Natural killer cell treated with Interleukin-12 subunit alpha and Interleukin-12 subunit beta and Interleukin-15 and Interleukin-18, amount 100 ng/mL, for 72 hours (primary cell): ENCODE results near the gene SAFB2. TPM values are rescaled to one million over a fixed set of nuclear protein-coding genes. Genes with fewer than 3 reads are reported as not detected.

ENCODE experiments used
- ATAC-seq, 2 donors: fragments of 150-1000 bp; cut with Tn5 transposase in 1 of 2; sonication (Bioruptor Pico), chemical (Tn5 transposase) in 1 of 2; 2 replicates each; pipeline ENCODE4 v1.10.0; 2021
- DNase-seq: peaks from one replicate; pipeline ENCODE4 v3.0.0; 2022; ENCODE audit warnings: low spot score
- H3K27ac Mint-ChIP-seq, 2 donors: 1 replicate in 1 of 2; 2 replicates in 1 of 2; pipeline ENCODE4 v1.8.0; 2022; ENCODE audit warnings: mixed read lengths in 2 of 2, mild to moderate bottlenecking in 1 of 2, moderate library complexity in 1 of 2
- H3K27me3 Mint-ChIP-seq, 2 donors: 1 replicate in 1 of 2; 2 replicates in 1 of 2; pipeline ENCODE4 v1.8.0; 2022; ENCODE audit warnings: mixed read lengths in 2 of 2
- H3K36me3 Mint-ChIP-seq: one replicate; pipeline ENCODE4 v1.8.0; 2022; ENCODE audit warnings: mixed read lengths
- H3K4me1 Mint-ChIP-seq, 2 donors: 1 replicate in 1 of 2; 2 replicates in 1 of 2; pipeline ENCODE4 v1.8.0; 2022; ENCODE audit warnings: low read depth in 2 of 2, mixed read lengths in 2 of 2, mild to moderate bottlenecking in 1 of 2
- H3K4me3 Mint-ChIP-seq: one replicate; pipeline ENCODE4 v1.8.0; 2022; ENCODE audit warnings: mixed read lengths
- H3K9me3 Mint-ChIP-seq: 2 replicates; pipeline ENCODE4 v1.8.0; 2022; ENCODE audit warnings: mixed read lengths
- total RNA-seq, 2 donors: library from RNA; stranded (reverse); gene quantifications; one replicate each; pipeline ENCODE4 v1.2.3, GENCODE V29; 2022

The SAFB2 gene
- total RNA-seq, 2 donors from 2014 or later = 116 to 204 TPM

DNA sequence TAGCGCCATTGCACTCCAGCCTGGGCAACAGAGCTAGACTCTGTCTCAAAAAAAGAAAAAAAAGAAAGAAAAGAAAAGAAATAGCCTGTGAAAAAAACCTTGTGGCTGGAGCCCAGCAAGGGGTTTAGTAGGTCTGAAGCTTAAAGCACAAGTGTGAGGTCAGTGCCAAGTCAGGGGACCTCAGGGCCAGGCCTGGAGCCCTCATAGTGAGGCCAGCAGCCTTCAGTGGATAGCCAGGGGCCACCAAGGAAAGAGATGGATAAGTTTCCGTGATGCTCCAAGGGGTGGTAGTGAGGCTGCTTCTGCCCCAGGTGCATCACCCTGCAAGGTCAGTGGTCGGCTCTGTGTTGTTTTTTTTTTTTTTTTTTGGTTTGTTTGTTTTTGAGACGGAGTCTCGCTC, 67.7 kb downstream of the SAFB2 start:
- peaks cover 19 to 43% of the 10 kb centered on the region in 2 donors for H3K27me3 Mint-ChIP-seq
- ATAC-seq = no peak
- H3K9me3 Mint-ChIP-seq = no peaks in the 10 kb centered on the region
- no peaks in the 10 kb centered on the region for H3K36me3 Mint-ChIP-seq
- H3K27ac Mint-ChIP-seq = no peak overlapping the region
- H3K4me3 Mint-ChIP-seq = no peak overlapping the region
- H3K4me1 Mint-ChIP-seq = no peaks in the 10 kb centered on the region
- no peak for DNase-seq

DNA sequence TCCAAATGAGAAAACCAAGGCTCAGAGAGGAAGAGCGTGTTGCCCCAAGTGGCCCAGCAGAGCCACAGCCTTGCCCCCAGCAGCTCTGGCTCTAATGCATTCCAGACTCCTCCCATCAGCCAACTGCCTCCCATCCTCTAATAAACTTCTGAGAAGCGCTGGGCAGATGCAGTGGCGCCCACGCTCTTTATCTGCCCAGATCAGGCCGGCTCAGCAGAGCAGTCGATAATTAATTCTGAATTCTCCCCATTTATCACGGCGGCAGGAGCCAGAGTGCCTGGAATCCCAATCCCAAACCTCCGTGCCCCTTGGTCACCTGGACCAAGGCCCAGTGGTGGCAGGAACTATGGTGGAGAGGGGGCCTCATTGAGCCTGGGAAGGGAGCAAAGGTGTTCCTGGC, 68.7 kb downstream of the SAFB2 start:
- H3K9me3 Mint-ChIP-seq = no peaks in the 10 kb centered on the region
- H3K4me1 Mint-ChIP-seq = no peaks in the 10 kb centered on the region
- H3K4me3 Mint-ChIP-seq = no peak overlapping the region
- no peak overlapping the region for H3K27ac Mint-ChIP-seq
- H3K36me3 Mint-ChIP-seq = no peaks in the 10 kb centered on the region
- ATAC-seq (no peak), DNase-seq (no peak)
- peaks cover 24 to 50% of the 10 kb centered on the region in 2 donors for H3K27me3 Mint-ChIP-seq

DNA sequence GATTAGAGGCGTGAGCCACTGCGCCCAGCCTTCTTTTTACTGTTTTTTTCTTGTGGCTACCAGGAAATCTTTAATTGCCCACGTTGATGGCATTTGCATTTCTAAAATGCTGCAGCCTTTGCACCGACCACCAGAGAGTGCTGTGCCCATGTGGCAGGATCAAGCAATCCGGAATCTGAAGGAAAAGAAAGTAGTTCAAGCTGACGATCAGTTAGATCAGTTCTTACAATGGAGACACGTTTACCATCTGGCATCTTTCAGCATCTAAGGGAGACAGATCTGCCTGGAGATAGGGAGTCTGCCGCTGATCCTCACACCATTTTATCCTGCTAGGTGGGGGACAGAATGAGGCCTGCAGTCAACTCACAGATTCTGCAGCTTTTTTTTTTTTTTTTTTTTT, 74.7 kb downstream of the SAFB2 start:
- Mint-ChIP-seq H3K36me3 (no peaks in the 10 kb centered on the region), H3K9me3 (no peaks in the 10 kb centered on the region), H3K4me1 (no peaks in the 10 kb centered on the region), H3K27ac (no peak overlapping the region), H3K4me3 (no peak overlapping the region), H3K27me3 (peaks cover 19 to 27% of the 10 kb centered on the region in 2 donors)
- ATAC-seq (no peak), DNase-seq (no peak)

DNA sequence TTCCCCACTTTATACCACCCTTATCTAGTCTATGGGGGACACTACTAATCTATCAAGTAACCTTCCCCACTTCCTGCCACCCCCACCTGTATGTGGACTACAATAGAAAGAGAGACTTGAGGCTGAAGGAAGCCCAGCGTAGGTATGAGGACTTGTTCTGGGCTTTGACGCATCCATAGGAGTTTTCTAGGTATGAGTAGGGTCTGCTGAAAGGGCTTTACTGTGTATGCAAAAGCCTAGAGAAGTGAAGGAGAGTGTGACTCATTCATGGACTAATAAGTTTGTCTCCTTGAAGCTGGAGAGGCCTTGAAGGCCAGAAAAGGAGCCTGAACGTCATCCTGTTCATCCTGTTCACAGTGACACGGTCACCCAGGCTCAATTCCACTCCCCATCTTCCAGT, 76.6 kb downstream of the SAFB2 start:
- Mint-ChIP-seq H3K9me3 (no peaks in the 10 kb centered on the region), H3K36me3 (no peaks in the 10 kb centered on the region), H3K27ac (no peak overlapping the region), H3K27me3 (peaks cover 9 to 15% of the 10 kb centered on the region in 2 donors), H3K4me3 (no peak overlapping the region), H3K4me1 (no peaks in the 10 kb centered on the region)
- DNase-seq = no peak
- ATAC-seq = no peak

DNA sequence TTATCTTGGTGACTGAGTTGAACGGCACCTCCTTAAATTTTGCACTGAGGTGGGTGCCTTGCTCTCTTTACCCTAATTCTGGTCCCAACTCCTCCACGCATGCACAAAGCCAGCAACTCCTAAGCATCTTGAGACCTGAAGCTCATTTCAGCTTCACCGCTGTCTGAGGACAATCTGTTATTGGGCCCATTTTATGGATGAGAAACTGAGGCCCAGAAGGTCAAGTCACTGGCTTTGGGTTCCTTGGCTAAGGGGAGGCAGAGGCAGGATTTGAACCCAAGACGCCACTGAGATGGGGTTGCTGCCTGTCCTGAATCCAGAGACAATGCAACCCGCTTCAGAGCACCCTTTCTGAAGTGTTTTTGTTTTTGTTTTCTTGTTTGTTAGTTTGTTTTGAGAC, 77.5 kb downstream of the SAFB2 start:
- Mint-ChIP-seq H3K27ac (no peak overlapping the region), H3K4me1 (no peaks in the 10 kb centered on the region), H3K4me3 (no peak overlapping the region), H3K9me3 (no peaks in the 10 kb centered on the region), H3K36me3 (no peaks in the 10 kb centered on the region), H3K27me3 (peaks cover 7 to 9% of the 10 kb centered on the region in 2 donors)
- ATAC-seq = no peak
- DNase-seq = no peak

DNA sequence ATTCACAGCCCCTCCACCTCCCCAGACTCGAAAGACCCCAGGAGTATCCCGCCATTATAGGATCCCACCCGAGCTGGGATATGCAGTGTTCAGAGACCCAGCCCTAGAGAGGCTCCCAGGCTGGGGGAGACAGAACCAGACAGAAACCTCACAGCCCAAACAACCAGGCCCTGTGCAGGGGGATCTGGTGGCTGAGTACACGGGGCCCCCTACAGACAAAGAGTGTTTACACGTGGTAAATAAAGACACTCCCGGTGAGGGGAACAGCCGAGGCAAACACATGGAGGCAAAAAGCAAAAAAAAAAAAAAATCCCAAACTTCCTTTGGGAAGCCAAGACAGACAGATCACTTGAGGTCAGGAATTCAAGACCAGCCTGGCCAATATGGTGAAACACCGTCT, 79.9 kb downstream of the SAFB2 start:
- Mint-ChIP-seq H3K27me3 (peaks cover 0 to 6% of the 10 kb centered on the region in 2 donors), H3K4me3 (no peak overlapping the region), H3K36me3 (no peaks in the 10 kb centered on the region), H3K4me1 (no peaks in the 10 kb centered on the region), H3K27ac (no peak overlapping the region), H3K9me3 (no peaks in the 10 kb centered on the region)
- DNase-seq (no peak), ATAC-seq (no peak)

DNA sequence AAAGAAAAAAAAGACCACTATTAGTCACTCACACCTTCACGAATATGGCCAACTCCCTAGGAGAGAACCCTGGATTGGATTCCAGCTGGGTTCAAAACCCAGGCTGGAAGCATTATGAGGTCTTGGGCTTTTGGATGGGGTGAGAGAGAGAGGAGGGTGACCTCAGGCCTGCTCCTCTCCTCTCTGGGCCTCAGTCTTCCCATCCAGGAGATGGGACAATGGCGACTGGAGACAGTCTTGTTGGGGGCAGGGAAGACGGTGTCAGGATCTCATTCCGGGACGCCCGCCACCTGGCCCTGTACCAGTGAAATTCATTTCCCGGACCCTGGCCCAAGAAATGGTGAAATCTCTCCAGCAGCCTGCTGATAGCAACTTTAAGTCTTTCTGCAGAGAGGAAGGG, 81.1 kb downstream of the SAFB2 start:
- Mint-ChIP-seq H3K27ac (no peak overlapping the region), H3K27me3 (peaks cover 0 to 7% of the 10 kb centered on the region in 2 donors), H3K4me1 (no peaks in the 10 kb centered on the region), H3K4me3 (no peak overlapping the region), H3K36me3 (no peaks in the 10 kb centered on the region), H3K9me3 (no peaks in the 10 kb centered on the region)
- ATAC-seq = no peak
- DNase-seq = no peak

DNA sequence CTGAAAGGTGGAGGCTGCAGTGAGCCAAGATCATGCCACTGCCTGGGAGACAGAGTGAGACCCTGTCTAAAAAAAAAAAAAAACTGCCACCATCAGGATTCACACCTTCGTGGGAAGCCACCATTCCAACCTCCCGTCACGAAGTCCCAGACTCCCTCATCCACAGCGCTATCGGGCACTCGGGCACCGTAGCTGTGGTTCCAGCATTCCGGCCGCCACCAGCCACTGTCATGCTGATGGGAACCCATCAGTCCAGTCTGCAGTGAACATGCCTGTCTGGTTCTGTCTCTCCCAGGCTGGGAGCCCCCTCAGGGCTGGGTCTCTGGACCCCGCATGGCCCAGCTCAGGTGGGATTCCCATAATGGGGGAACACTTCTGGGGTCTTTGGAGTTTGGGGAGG, 82.4 kb downstream of the SAFB2 start:
- Mint-ChIP-seq H3K9me3 (peaks cover under 1% of the 10 kb centered on the region), H3K27me3 (peaks cover 9 to 14% of the 10 kb centered on the region in 2 donors), H3K36me3 (peaks cover 2% of the 10 kb centered on the region), H3K4me1 (no peaks in the 10 kb centered on the region), H3K4me3 (no peak overlapping the region), H3K27ac (no peak overlapping the region)
- ATAC-seq = no peak
- DNase-seq = no peak

DNA sequence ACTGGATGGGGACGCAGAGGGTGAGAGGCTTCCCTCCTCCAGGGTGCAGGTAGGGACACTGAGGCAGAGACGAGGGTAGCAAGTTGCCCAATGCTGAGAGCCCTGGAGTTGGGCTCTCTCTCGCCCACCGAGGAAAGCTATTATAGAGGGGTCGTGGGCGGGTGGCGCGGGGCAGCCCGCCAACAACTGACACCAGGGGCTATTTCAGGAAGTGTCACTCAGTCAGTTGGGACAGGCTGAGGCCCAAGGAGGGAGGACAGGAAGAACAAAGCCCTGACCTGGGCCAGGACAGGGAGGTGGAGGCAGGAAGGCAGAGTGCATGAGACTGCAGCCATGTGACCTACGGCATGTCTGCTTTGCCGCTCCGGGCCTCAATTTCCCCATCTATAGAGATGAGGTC, 84.7 kb downstream of the SAFB2 start:
- DNase-seq (no peak), ATAC-seq (peak in 1 of 2 donors; percentile 32)
- no peak overlapping the region for H3K27ac Mint-ChIP-seq
- H3K9me3 Mint-ChIP-seq = peaks cover 5% of the 10 kb centered on the region
- H3K4me3 Mint-ChIP-seq = no peak overlapping the region
- peaks cover 15 to 18% of the 10 kb centered on the region in 2 donors for H3K27me3 Mint-ChIP-seq
- H3K4me1 Mint-ChIP-seq = no peaks in the 10 kb centered on the region
- H3K36me3 Mint-ChIP-seq = peaks cover 10% of the 10 kb centered on the region

Other genes with a start within 250 kb of the SAFB2 start
- not detected for gene ZNRF4, start 167.4 kb downstream of the SAFB2 start, total RNA-seq
- 1 to 10 TPM in 1 of 2 donors, under 1 TPM in 1; 0.57 to 2.6 TPM for gene TINCR, start 54.8 kb downstream of the SAFB2 start, total RNA-seq
- gene SAFB, start 307 bp upstream of the SAFB2 start, total RNA-seq = 100 to 1,000 TPM; 126 to 190 TPM
- 10 to 100 TPM; 40.7 to 41.4 TPM for gene MICOS13, start 57.7 kb upstream of the SAFB2 start, total RNA-seq
- 1 to 10 TPM; 1.8 to 3.6 TPM for gene HSD11B1L, start 58.3 kb upstream of the SAFB2 start, total RNA-seq
- gene RPL36, start 67.5 kb upstream of the SAFB2 start, total RNA-seq = 100 to 1,000 TPM; 645 to 764 TPM
- 100 to 1,000 TPM; 151 to 267 TPM for gene LONP1, start 97.4 kb upstream of the SAFB2 start, total RNA-seq
- gene CATSPERD, start 97.9 kb upstream of the SAFB2 start, total RNA-seq = not detected
- gene PRR22, start 162.0 kb upstream of the SAFB2 start, total RNA-seq = 10 to 100 TPM in 1 of 2 donors, 1 to 10 TPM in 1; 8.5 to 21.5 TPM
- gene DUS3L, start 168.4 kb upstream of the SAFB2 start, total RNA-seq = 100 to 1,000 TPM in 1 of 2 donors, 10 to 100 TPM in 1; 90.1 to 155 TPM
- gene NRTN, start 182.3 kb upstream of the SAFB2 start, total RNA-seq = not detected
- gene FUT6, start 216.9 kb upstream of the SAFB2 start, total RNA-seq = not detected
- gene FUT3, start 228.7 kb upstream of the SAFB2 start, total RNA-seq = not detected
- not detected for gene FUT5, start 247.8 kb upstream of the SAFB2 start, total RNA-seq